Measurements from ENCODE around the gene SMIM5. TPM values are rescaled to one million over a fixed set of nuclear protein-coding genes. Genes with fewer than 3 reads are reported as not detected.

SMIM5 gene
- total and polyA plus RNA-seq, 2 of the 13 experiments (the other 11 are each of a cell fraction or from before 2014, with no cell fraction given) = not detected

- no peak overlapping the region for H2AFZ ChIP-seq (ENCODE audit: low read length)
- peaks cover 8 to 11% of the 10 kb centered on the region in 2 experiments for H3K36me3 ChIP-seq (replicated peaks in 1 of 2; ENCODE audit: control insufficient read depth in 1 of 2, insufficient read depth in 2 of 2, low read length in 2 of 2)
- BruUV-seq (replicated peaks) = no TSS peak
- no peak overlapping the region for H3K27ac ChIP-seq (ENCODE audit: extremely low read length, insufficient read depth, low read length)
- intact Hi-C loops (cut with micrococcal nuclease; ENCODE audit: unreplicated experiment) (no loop called here), in situ Hi-C loops (cut with HindIII; ENCODE audit: extremely low pct_ligation_motif_present, low pct_unique_long_range_greater_than_20kb) (no loop called here)
- ATAC-seq (no peak), FAIRE-seq (no peak), DNase-seq (ENCODE audit: low spot score) (no peak)
- no peak overlapping the region for H3K4me2 ChIP-seq (ENCODE audit: low read depth, low read length)
- H4K20me1 ChIP-seq (ENCODE audit: insufficient read depth, low read length) = no peaks in the 10 kb centered on the region; the same call in 1 of the 2 replicates
- H3K79me2 ChIP-seq (ENCODE audit: insufficient read depth, low read length) = no peaks in the 10 kb centered on the region
- H3K4me3 ChIP-seq (replicated peaks in 1 of 3; ENCODE audit: insufficient read depth in 1 of 3, low read depth in 2 of 3, low read length in 3 of 3) = no peak overlapping the region
- H3K9me3 ChIP-seq (ENCODE audit: low read length) = no peaks in the 10 kb centered on the region
- ChIA-PET CTCF (ENCODE audit: low intra/inter-chr PET ratio, low total read pairs) (no interaction called here), POLR2A (no interaction called here)
- H3K4me1 ChIP-seq (ENCODE audit: insufficient read depth, low read length) = peaks cover 5% of the 10 kb centered on the region
- H3K9ac ChIP-seq (ENCODE audit: insufficient read depth, low read depth, low read length) = no peak overlapping the region
- WGBS (ENCODE audit: low lambda C conversion rate) = 88% methylated on average over 12 of the region's 13 CpGs
- TF ChIP-seq ZBTB21 (CRISPR knock-in tag; IDR thresholded peaks at IDR 0.05) = no peak
- no peak for TF ChIP-seq ZBTB39 (CRISPR knock-in tag; IDR thresholded peaks at IDR 0.05)
- TF ChIP-seq ZNF121 (CRISPR knock-in tag; IDR thresholded peaks at IDR 0.05) = no peak
- TF ChIP-seq ZNF329 (CRISPR knock-in tag; IDR thresholded peaks at IDR 0.05; ENCODE audit: low read depth) = no peak
- no peak for TF ChIP-seq ZNF256 (CRISPR knock-in tag; conservative IDR thresholded peaks at IDR 0.05)
- TF ChIP-seq ZNF878 (CRISPR knock-in tag; IDR thresholded peaks at IDR 0.05) = no peak
- TF ChIP-seq E2F2 (CRISPR knock-in tag; IDR thresholded peaks at IDR 0.05; ENCODE audit: borderline replicate concordance) = no peak
- no peak for TF ChIP-seq ZBTB20 (CRISPR knock-in tag; IDR thresholded peaks at IDR 0.05; ENCODE audit: borderline replicate concordance, low read depth)
- TF ChIP-seq NR2C2 (CRISPR knock-in tag; IDR thresholded peaks at IDR 0.05; ENCODE audit: borderline replicate concordance) = no peak
- TF ChIP-seq JUNB (CRISPR knock-in tag; IDR thresholded peaks at IDR 0.05; ENCODE audit: borderline replicate concordance) = no peak
- no peak for TF ChIP-seq ZNF274 (CRISPR knock-in tag; IDR thresholded peaks at IDR 0.05)
- no peak for TF ChIP-seq HCFC1 (IDR thresholded peaks at IDR 0.05; ENCODE audit: low read depth, low read length)
- no peaks in the 10 kb centered on the region for H3K27me3 ChIP-seq (ENCODE audit: control insufficient read depth in 1 of 2, insufficient read depth in 2 of 2, low read length in 2 of 2)
These were observed 5.7 kb downstream of the SMIM5 start for GRCh38 chr17:75638893-75639292.

All from HepG2 (cell line).